Hematopoietic multipotent progenitor cell treated with erythropoietin and hydrocortisone succinate and interleukin-3 and kit ligand, for 4 days (in vitro differentiated cells): ENCODE data around the gene ZKSCAN1.

Experiments used
- DNase-seq: peaks from one replicate; pipeline ENCODE4 v3.0.0-alpha.2; 2015

ZKSCAN1 gene

DNA sequence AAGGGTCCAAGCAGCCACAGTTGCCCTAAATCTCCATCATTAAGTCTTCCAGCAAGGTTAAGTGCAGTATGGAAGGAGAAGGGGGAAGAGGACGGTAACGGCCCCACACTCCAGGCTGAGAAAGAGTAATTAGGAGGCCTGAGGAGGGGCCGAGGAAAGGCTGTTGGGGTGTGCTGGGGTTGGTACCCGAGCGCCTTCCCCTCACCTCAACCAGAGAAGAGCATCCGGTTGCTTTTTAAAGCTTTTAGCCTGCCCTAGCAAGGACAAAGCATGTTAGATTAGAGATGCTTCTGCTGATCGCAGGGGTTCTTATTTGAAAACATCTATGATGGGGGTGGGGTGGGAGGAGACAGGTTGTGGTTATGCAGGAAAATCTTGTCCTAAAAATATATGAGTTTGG, 25.2 kb downstream of the ZKSCAN1 start:
- peak; percentile 17 for DNase-seq

DNA sequence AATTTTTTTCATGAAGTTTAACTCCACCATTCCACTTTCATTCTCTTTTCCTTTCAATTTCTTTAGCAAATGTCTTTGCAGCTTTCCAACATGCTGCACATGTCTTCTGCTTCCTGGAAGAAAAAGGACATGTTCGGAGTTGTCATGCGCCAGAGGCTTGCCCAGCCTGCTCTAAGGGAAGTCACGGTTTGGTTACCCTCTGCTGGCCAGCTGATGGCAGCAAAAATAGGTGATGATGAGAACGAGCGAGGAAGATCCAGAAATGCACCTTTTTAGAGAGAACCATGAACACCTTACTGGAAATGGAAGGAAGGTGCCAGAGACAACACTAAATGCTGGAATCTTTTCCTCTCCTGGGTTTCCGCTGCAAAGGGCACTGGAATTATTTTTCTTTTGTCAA, 29.3 kb downstream of the ZKSCAN1 start:
- DNase-seq = peak; percentile 79

DNA sequence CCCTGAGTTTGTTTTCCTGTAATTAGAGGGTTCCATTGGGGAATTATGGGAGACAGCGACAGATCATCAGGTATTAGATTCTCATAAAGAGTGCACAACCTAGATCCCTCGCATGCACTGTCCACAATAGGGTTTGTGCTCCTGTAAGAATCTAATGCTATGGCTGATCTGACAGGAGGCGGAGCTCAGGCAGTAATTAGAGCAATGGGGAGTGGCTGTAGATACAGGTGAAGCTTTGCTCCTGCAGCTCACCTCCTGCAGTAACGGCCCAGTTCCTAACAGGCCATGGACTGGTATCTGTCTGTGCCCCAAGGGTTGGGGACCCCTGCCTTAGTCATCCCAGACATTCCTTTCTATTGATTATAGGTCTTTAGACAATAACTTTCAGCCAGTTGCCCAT, 33.3 kb downstream of the ZKSCAN1 start:
- DNase-seq = no peak

DNA sequence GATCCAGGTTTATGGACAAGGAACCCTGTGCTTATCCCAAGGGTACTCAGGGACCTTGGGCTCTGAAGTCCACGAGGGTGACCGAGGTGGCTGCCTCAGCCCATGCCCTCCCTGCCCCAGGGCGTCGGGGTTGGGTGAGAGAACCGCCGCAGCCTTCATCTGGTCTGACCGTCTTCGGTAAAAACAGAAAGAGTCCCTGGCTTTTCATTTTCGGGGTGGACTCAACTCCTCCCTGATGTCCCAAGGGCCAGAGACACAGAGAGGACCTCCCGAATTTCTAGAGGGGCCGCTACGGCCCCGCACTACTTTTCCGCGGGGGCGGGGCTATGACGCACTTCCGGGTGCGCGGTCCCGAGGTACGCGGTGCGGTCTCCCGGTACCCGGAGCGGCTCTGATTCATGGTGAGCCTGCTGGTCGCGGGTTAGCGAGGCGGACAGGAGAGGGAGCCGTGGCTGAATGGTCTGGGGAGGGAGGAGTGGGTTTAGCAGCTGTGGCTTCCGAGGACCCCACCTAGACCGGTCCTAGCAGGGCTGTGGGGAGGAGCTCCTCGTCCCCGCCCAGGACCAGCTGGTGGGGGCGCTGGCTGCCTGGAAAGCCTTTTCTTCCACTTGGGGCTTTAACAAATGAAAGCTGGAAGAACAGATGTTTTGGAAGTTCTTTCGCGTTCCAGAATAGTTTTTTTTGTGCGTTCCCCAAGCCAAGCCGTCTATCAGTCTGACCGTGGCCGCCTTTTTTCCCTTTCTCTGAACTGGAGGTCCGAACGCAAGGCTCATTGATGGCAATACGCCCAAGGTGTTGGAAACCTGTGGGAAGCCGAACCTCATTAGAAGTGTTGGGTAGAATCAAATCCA, 34.3 kb downstream of the ZKSCAN1 start, which contains the start of gene ZSCAN21:
TSS of gene ZSCAN21 (plus strand) at position 334 of the 851 bp plus-strand sequence. CDS start 7,233 bp downstream, outside the sequence.
- peak; percentile 90 for DNase-seq

DNA sequence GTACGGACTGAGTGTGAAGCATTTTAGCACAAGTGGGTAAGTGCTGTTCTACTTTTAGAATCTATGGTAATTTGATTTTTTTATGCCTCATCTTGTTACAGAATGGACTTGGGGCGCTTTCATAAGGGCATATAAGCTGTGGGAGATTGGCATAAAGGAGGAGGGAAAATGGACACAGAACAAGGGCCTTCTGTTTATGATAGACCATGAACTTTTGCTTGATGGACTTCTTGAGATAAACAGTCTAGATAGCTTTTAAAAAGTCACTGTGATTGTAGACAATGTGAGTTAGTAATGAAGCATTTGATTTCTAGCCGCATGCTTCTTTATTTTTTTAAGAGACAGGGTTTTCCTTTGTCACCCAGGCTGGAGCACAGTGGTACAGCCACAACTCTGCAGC, 36.2 kb downstream of the ZKSCAN1 start:
- no peak for DNase-seq

DNA sequence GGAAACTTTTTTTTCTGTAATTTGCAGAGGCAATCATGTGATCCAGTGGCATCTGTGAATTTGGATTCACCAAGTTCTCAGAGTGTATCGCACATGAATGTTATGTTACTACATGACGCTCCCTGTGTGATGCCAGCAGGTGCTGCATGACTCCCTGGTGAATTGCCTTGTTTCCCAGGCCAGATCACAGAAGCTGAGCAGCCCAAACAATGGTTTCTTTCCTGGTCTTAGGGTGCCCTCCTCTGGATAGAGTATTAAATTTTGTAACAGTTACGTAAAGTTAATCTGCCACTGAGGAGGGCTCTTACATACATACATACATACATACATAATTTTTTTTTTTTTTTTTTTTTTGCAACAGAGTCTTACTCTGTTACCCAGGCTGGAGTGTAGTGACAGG, 37.8 kb downstream of the ZKSCAN1 start:
- peak; percentile 87 for DNase-seq

DNA sequence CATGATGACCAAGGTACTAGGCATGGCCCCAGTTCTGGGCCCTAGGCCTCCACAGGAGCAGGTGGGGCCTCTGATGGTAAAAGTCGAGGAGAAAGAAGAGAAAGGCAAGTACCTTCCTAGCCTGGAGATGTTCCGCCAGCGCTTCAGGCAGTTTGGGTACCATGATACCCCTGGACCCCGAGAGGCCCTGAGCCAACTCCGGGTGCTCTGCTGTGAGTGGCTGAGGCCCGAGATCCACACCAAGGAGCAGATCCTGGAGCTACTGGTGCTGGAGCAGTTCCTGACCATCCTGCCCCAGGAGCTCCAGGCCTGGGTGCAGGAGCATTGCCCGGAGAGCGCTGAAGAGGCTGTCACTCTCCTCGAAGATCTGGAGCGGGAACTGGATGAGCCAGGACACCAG, 41.6 kb downstream of the ZKSCAN1 start:
- DNase-seq = no peak

DNA sequence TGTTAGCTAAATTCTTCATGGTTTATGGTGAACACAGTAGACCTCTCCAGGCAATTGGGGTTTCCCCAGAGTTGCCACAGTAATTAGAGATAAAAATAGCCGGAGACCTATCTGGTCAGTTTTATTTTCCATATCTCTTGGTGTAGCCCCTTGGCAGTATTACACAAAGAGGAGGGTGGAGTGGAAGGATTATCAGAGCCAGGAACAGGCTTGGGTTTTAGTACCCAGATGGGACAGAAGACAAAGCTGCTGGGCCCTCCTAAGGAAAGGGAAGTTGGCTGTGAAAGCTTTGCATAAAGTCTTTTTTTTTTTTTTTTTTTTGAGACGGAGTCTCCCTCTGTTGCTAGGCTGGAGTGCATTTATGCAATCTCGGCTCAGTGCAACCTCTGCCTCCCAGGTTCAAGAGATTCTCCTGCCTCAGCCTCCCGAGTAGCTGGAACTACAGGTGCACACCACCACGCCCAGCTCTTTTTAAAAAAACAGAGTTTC, 43.9 kb downstream of the ZKSCAN1 start:
- DNase-seq = peak; percentile 73

DNA sequence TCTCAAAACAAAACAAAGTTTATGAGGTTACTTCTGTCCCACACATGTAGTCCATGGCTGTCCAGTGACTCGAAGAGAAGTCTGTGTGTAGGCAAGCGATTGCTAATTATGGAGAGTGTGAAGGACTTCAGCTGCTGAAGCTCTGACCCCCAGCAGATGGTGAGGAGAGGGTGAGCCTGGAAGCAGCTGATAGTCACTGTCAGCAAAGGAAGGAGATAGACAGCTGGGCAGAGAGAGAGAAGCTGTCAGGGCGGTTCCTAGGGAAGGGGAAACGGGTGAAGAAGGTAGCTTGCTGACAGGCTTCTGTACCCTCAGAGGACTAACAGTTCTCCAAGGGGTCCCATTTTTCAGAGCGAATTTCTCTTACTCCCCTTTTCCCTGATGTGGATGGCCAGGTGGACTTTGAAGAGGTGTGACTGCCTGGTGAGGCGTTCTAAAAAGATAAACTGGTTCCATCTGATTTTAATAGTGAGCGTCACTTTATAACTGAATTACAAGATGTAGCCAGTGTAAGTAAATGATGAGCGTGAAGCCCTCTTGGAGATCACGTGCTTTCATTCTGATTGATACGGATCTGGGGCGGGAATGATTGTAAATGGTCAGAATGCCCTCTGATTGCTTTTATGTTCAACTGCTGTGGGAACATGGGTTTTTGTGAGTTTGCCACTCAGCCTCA, 46.3 kb downstream of the ZKSCAN1 start:
- peak; percentile 69 for DNase-seq

DNA sequence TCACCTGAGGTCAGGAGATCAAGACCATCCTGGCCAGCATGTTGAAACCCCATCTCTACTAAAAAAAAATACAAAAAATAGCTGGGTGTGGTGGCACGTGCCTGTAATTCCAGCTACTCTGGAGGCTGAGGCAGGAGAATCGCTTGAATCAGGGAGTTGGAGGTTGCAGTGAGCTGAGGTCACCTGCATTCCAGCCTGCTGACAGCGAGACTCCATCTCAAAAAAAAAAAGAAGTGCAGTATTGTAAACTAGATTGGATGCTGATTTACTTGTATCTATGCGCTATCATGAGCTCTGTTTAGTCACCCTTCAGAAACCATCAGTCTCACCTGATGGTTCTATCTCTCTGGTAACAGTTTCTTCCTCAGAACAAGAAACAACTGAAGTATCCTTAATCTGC, 48.0 kb downstream of the ZKSCAN1 start:
- no peak for DNase-seq

DNA sequence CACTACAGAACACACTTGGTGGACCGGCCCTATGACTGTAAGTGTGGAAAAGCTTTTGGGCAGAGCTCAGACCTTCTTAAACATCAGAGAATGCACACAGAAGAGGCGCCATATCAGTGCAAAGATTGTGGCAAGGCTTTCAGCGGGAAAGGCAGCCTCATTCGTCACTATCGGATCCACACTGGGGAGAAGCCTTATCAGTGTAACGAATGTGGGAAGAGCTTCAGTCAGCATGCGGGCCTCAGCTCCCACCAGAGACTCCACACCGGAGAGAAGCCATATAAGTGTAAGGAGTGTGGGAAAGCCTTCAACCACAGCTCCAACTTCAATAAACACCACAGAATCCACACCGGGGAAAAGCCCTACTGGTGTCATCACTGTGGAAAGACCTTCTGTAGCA, 48.8 kb downstream of the ZKSCAN1 start:
- DNase-seq = no peak

DNA sequence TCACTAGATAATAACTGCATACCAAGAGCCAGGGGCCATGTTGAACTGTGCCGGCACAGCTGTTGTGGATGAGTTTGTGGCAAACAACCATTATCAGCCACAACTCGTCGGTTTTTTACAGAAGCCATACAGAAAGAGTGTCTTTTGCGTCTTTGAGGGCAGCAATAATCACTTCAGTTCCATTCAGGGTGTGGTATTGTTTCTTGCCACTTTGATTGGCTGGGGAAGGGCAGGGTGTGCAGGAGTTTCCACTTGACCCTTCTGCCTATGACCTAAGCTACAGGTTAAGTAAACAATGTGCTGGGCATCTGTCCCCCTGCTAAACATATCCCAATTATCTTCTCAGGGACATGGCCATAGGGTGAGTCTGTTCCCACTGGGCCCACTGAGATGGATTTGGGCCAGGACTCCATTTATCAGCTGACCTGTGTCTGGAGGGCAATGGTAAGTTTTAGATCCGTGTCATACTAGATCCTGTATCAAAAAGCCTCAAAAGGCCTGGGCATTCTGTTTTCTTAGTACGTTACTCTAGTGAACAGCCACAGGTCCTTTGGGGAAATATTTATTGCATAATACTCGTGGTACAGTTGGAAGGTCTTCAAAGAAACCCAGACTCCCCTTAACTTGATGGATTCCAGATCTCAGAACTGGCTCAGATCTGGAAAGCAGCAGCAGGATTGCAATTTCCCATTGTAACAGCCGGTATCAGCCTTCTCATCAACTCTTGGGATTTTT, 50.2 kb downstream of the ZKSCAN1 start:
- DNase-seq = peak; percentile 44

DNA sequence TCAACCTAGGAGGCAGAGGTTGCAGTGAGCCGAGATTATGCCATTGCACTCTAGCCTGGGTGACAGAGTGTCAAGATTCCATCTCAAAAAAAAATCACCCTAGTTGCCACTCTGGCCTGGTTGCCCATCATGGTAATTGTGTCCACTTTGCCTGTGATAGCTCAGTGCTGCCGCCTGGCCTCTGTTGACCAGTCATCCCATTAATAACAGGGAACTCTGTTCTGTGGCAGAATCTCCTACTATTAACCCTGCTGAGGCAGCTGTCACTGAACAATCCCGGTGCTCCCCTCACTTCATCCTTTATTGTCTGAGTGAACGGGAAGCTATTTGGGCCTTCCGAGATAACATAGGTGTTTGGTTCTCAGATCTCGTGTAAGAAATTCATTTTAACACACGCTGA, 51.6 kb downstream of the ZKSCAN1 start:
- DNase-seq = no peak

DNA sequence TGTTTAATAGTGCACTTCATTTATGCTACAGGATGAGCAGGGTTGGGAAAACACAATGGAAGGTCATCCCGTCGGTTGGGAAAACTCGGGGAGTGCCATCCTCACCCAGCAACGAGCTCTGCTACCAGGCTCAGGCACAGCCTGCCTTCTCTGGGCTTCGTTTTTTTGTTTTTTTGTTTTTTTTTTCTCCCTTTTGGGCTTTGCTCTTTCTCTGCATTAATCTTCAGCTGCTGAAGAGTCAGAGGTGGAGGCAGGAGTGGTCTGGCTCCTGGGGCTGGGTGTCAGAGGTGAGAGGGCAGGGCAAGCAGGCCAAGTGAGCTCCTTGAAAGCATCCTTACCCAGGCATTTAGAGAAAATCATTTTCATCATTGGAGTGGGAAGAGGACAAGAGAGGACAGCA, 54.6 kb downstream of the ZKSCAN1 start:
- no peak for DNase-seq

DNA sequence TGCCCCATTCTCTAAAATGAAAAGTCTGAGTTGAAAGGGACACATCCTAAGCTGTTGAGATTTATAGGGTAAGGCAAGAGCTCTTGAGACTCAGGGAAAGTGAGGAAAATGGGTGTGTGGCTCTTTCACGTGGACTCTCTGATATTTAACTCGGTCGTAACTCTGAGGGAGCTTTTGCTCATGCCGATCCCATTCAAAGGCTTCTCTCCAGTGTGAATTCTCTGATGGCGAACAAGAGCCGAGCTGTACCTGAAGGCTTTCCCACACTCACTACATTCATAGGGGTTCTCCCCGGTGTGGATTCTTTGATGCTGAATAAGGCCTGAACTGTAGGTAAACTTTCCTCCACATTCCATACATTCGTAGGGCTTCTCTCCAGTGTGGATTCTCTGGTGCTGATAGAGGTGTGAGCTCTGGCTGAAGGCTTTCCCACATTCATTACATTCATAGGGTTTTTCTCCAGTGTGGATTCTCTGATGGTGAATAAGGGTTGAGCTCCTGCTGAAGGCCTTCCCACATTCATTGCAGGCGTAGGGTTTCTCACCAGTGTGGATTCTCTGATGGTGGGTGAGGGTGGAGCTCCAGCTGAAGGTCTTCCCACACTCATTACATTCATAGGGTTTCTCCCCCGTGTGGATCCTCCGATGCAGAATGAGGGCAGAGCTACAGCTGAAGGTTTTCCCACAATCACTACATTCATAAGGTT, 55.8 kb downstream of the ZKSCAN1 start:
- DNase-seq = no peak

DNA sequence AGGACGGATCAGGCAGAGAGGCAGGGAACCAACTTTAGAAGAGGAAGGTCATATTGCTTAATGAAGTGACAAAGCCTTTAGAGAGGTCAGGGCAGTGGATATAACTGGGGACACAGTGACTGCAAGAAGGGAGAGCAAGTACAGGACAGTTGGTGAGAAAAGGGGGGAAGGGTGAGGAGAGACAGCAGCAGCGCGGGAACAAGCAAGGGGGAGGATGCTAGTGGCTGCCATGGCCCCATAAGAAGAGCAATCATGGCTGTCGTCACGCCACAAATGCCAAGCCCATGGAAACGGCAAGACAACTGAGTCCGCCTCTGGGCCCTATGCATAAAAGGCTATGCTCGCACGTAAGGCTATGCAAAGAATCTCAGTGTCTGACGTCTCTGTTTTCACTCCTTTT, 57.1 kb downstream of the ZKSCAN1 start:
- no peak for DNase-seq

DNA sequence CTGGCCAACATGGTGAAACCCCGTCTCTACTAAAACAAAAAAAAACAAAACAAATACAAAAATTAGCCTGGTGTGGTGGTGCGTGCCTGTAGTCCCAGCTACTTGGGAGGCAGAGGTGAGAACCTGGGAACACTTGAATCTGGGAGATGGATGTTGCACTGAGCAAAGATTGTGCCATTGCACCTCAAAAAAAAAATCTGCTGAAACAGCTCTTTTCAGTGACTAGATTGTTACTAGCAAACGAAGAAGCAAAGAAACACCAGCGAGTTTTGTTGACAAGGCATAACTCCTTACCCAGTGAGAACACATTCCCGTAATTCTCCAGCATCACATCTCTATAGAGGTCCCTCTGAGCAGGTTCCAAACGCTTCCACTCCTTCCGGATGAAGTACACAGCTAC, 59.4 kb downstream of the ZKSCAN1 start:
- DNase-seq = no peak

DNA sequence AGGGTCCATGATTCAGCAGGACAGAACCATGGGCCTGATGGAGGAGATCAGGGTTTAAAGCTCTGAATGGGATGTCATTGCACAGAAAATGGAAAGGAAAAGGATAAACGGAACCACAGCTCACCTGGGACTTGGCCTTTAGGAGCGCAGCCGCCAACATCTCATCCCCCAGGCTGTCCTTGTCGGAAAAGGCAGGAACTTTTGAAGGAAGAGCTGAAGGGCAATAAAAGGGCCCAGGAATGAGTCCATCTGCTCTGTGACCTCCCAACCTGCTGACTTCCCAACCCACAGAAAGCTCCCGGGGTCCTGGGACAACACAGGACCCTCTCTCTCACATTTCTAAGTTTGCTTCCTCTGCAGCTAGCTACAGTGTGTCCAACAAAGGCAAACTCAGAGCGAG, 60.0 kb downstream of the ZKSCAN1 start:
- DNase-seq = no peak

DNA sequence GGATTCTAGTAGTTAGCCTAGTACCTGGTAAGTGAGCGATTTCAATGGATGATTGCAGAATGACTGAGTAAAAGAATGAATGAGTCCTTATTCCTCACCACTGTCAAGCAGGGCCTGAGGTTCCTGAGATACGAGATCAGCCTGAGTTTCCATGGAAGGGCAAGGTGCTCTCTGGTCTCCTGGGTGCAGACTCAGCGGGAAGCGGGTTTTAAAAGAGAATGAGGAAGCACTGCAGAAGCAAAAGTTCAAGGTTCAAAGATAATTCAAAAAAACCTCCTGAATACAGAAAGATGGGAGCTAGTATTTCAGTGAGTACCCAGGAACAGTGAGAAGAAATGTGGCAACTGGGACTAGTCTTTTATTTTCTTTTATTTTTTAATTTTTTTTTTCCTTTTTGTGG, 61.8 kb downstream of the ZKSCAN1 start:
- no peak for DNase-seq

DNA sequence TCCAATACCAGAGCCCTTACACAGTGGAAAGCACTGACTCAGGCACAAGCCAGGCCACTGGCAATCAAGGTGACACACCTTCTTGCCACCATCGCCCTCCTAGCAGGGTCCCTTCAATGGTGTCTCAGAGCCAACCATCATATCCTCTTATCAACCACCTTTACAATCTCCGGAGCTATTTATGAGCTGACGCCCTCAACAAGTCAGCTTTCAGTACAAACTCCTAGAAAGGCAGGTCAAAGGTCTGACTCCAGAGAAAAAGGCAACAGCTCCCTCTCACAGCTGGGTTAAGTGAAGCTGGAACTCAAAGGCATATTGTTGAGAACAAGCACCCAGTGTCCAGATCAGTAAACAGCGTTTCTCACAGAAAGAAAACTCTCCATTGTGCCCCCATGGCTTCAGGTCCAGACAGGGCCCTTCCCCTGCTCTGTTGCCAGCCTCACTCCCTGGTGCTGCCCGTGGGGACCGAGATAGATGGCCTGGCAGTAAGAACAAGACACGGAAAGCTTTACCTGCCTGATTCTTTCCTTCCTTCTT, 63.7 kb downstream of the ZKSCAN1 start:
- no peak for DNase-seq

DNA sequence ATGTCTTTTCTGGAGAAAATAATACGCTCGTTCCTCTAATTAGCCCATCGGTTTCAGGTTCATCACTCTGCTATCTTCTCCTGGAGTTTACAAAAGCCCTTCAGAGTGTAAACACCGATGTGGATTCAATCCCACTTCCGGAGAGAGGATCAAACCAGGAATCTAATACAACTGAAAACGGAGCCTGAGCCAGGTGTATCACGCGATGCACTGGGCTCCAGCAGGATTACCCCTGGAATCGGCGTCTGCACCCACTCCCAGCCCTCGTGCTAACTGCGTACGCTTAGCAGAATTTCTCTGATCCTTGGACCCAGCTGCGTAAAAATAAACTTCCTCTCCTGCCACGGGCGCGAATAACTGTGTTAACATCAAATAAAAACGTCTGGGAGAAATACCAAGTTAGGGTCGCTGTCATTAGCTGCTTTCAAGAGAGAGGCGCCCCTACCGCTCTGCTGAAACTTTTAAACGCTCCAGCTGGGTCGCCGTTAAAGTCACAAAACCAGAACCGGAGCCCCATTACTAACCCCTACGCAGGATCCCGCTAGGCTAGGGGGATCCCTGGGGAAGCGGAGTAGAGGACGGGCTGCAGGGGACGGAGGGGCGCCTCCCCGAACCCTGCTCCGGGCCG, 65.6 kb downstream of the ZKSCAN1 start:
- peak; percentile 28 for DNase-seq

DNA sequence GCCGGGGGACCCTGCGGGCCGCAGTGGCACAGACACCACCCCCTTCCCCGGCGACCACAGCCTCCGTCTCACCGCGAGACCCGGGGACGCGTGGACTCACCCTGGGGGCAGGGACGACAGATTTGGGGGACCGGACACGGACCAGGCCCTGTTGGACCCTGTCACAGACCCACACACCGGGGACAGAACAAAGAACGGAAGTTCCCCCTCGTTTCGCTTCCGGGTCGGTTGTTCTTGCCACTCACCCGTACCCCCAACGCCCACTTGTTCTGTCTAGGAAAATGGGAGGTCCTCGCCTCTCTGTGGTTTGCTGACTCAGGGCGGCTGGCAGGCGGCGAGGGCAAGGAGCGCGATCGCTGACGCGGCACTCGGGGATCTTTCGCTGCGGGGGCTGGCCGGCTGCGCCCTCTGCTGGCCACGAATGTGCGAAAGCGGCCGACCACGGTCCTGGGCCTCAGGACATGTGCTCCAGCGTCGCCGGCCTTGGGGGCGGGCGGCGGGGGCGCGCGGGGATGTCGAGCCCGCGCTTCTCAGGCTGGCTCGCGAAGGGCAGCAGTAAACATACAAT, 66.2 kb downstream of the ZKSCAN1 start, which contains the start of gene ZNF3:
TSS of gene ZNF3 (minus strand) at position 189 of the 568 bp plus-strand sequence. CDS start 4,366 bp downstream, outside the sequence.
- peak; percentile 100 for DNase-seq
